Esophagus mucosa (tissue), 1 donor: ENCODE measurements around the gene JUP. TPM values are rescaled to one million over a fixed set of nuclear protein-coding genes. Genes with fewer than 3 reads are reported as not detected.
A peak's percentile ranks its signal among the peaks of the same experiment; 100 is the strongest.

Source experiments
- ATAC-seq: fragments of 200-7000 bp; cut with Tn5 transposase; one replicate; pipeline ENCODE4 v1.9.1; 2020
- total RNA-seq: library from RNA; stranded (reverse); gene quantifications from one replicate; pipeline ENCODE4 v1.2.4, GENCODE V29; 2023
- donor health status: DM: yes; HTN: yes; CAD: no.

The JUP gene
- total RNA-seq, 1 donor from 2014 or later = 1,050 TPM

GRCh38 chr17:41806685-41807445 is 20.4 kb upstream of the JUP start:
- no peak for ATAC-seq

- ATAC-seq = no peak
Observed at GRCh38 chr17:41803049-41804020, 16.8 kb upstream of the JUP start.

- peak; percentile 62 for ATAC-seq
Observed at GRCh38 chr17:41801374-41802271, 15.1 kb upstream of the JUP start.

GRCh38 chr17:41800601-41801373 is 14.3 kb upstream of the JUP start:
- ATAC-seq = peak; percentile 93

- peak; percentile 64 for ATAC-seq
Observed at GRCh38 chr17:41799366-41799765, 12.9 kb upstream of the JUP start.

GRCh38 chr17:41797377-41797776 is 10.9 kb upstream of the JUP start:
- ATAC-seq = no peak

GRCh38 chr17:41796121-41796895 is 9.8 kb upstream of the JUP start:
- ATAC-seq = no peak

GRCh38 chr17:41794540-41794975 is 8.0 kb upstream of the JUP start:
- no peak for ATAC-seq

- ATAC-seq = no peak
Observed at GRCh38 chr17:41793784-41794539, 7.5 kb upstream of the JUP start.

GRCh38 chr17:41792845-41793783 is 6.6 kb upstream of the JUP start:
- peak; percentile 91 for ATAC-seq

GRCh38 chr17:41787021-41787418 is 509 bp upstream of the JUP start:
- ATAC-seq = peak; percentile 72

- peak; percentile 59 for ATAC-seq
Observed at GRCh38 chr17:41785859-41786226, 668 bp downstream of the JUP start.

- peak; percentile 25 for ATAC-seq
Observed at GRCh38 chr17:41785091-41785858, 1.2 kb downstream of the JUP start.

GRCh38 chr17:41784207-41784744 is 2.2 kb downstream of the JUP start:
- peak; percentile 40 for ATAC-seq

- ATAC-seq = no peak
Observed at GRCh38 chr17:41782142-41782541, 4.4 kb downstream of the JUP start.

- ATAC-seq = no peak
Observed at GRCh38 chr17:41781404-41782110, 5.0 kb downstream of the JUP start.

- no peak for ATAC-seq
Observed at GRCh38 chr17:41779954-41780353, 6.6 kb downstream of the JUP start.
